Peyer's patch (tissue), 4 donors: ENCODE measurements around the gene SNX21.

Experiments used
- POLR2A ChIP-seq, 2 donors: fragments of 450-650 bp; IDR thresholded peaks; one replicate each; pipeline ENCODE4 v1.5.1; 2017; ENCODE audit warnings: antibody characterized with exemption in 2 of 2, mild to moderate bottlenecking in 2 of 2, moderate library complexity in 2 of 2
- TF ChIP-seq, protein P1 (sequence below), 6 experiments: fragments of 450-650 bp in 4 of 6; fragments of 200-600 bp in 2 of 6; sonication (generic) in 1 of 6; IDR thresholded peaks; one replicate each; pipeline ENCODE4 v1.5.1; 2017 to 2019; ENCODE audit warnings: antibody characterized with exemption in 6 of 6, mild to moderate bottlenecking in 3 of 6, moderate library complexity in 1 of 6

DNA sequence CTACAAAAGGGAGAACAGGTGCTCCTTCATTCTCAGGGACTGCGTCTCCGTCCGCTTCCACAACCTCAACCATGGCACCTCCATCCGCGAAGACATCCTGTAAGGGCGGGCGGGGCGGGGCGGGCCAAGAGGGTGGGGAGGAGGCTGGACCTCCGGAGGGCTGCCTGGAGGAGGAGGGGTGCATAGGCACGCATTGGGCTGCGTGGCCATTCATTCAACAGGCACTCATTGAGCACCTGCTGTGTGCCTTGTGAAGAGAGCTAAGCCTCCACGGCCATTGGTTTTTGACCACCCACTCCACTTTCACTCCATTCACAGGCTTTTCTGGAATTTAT lies 24.2 kb downstream of the SNX21 start:
- TF ChIP-seq, protein P1, sequence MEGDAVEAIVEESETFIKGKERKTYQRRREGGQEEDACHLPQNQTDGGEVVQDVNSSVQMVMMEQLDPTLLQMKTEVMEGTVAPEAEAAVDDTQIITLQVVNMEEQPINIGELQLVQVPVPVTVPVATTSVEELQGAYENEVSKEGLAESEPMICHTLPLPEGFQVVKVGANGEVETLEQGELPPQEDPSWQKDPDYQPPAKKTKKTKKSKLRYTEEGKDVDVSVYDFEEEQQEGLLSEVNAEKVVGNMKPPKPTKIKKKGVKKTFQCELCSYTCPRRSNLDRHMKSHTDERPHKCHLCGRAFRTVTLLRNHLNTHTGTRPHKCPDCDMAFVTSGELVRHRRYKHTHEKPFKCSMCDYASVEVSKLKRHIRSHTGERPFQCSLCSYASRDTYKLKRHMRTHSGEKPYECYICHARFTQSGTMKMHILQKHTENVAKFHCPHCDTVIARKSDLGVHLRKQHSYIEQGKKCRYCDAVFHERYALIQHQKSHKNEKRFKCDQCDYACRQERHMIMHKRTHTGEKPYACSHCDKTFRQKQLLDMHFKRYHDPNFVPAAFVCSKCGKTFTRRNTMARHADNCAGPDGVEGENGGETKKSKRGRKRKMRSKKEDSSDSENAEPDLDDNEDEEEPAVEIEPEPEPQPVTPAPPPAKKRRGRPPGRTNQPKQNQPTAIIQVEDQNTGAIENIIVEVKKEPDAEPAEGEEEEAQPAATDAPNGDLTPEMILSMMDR (IDR thresholded peaks at IDR 0.05): no peak
- TF ChIP-seq POLR2A (IDR thresholded peaks at IDR 0.05): no peak
